NOMO-1 (cell line): ENCODE results near the gene ADGRF5.

Experiments
- DNase-seq, 2 experiments: peaks; one replicate each; lab custom pipeline; 2025; ENCODE audit not compliant: unreplicated experiment in 2 of 2; lab: John Stamatoyannopoulos, UW

ADGRF5 gene

DNA sequence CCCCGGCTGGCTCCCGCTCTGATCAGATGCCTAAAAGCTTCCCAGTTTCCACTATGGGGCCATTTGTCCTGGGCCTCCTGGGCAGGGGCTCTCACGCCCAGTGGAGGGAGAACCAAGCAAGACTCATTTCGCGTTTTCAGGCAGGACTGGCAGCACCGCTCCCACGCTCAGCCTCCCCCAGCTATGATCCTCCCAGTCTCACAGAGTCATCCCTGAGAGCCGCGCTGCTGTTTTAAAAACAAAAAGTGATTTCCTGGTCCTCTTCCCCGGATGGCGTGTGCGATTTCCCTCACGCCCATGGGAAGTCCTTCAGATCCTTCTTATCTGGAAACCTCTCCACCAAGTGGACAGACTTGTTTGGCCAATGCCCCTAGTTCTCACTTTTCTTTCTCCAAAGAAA, at the start of gene ADGRF5:
ADGRF5 (minus strand) TSS at position 208 of the 400 bp plus-strand sequence. CDS start 15,176 bp downstream, outside the sequence.
- no peak for DNase-seq

DNA sequence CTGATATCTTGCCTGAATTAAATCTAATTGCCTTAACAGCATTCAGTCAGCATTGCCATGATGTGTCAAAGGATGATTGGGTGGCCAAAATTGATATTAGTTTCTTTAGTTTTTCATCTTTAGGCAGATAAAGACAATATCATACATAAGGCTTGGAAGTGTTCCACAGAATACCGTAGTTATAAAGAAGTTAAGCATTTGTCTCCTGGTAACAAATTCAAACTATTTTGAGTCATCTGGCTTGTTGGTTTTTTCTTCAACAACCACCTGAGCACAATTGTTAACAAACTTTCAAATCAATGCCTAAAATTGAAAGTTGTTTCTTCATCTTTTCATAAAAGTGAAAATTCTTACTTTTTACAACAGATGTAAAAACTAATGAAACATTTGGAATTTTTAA, 47.5 kb upstream of the ADGRF5 start:
- no peak for DNase-seq

GRCh38 chr6:46967826-46968349, 46.1 kb upstream of the ADGRF5 start:
- no peak for DNase-seq

DNA sequence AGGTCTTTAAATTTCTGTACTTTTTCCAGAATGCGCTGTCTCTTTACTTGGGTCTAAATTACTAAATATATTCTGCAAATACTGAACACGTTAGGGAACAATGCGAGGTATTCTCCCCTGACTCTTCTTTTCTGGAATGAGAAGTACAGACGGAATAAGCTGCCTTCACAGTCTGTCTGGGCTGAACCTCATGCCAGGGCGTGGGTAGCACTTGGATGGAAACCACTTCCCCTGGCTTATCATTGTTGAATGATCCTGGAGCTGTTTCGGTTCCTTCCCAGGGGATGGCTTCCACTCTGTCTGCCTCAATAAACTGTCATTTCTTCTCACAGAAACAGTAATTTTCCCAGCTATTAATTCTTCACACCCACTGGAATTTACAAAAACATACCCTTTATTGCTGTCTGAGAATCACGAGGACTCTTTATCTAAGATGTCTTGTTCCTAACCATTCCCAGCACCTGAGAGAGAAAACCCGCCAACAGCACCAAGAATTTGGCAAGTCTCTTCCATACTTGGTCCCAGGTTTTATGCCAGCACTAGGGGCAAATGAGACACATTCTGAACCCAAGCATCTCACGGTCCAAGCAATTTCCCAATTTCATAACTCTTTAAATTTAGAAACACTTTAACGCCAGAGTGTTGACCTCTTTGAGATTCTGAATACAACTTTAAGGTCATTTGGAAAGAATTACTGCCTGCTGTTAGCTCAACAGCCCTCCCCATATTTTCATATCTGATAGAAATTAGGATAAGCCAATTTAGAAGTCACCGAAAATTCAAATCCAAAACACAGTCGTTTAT, 43.2 kb upstream of the ADGRF5 start:
- DNase-seq = no peak

DNA sequence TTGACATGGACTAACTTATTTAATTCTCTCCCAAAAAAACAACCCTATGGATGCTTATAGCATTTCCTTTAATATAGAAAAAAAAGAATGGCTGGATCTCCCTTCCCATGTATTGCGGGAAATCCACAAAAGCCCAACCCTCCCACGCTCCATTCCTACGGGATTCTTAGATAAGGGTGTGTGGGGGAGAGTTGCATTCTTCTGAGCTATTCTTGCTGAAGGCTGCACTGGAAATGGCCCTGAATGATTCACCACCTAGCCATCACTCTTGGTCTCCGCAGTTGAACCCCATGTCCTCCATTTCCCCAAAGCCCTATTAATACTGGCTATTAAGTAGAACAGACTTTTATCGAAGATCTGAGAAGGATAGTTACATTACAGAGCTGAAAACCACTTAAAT, 41.9 kb upstream of the ADGRF5 start:
- DNase-seq = no peak

- no peak for DNase-seq
Measured at GRCh38 chr6:46963039-46963438, 41.3 kb upstream of the ADGRF5 start.

GRCh38 chr6:46961711-46962110, 40.0 kb upstream of the ADGRF5 start:
- no peak for DNase-seq

DNA sequence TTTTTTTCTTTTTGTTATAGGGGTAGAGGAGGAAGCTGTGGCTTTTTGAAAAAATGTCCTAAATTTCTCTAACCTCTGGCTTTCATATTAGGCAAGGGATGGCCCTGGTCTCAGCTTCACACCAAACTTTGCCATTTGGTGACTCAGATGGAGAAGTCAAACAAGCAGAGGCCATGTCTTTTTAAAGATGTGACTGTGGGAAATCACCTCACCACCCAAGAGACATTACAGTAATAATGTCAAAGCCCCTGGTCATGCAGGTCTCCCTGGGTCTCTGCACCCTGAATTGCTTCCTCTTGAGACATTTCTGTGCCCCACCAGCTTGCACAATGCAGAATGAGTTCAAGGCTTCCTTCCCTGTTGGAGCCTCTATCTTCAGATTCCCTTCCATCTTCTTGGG, 39.5 kb upstream of the ADGRF5 start:
- peak; percentile 9 to 39 for DNase-seq

GRCh38 chr6:46959419-46959818, 37.7 kb upstream of the ADGRF5 start:
- DNase-seq = no peak

DNA sequence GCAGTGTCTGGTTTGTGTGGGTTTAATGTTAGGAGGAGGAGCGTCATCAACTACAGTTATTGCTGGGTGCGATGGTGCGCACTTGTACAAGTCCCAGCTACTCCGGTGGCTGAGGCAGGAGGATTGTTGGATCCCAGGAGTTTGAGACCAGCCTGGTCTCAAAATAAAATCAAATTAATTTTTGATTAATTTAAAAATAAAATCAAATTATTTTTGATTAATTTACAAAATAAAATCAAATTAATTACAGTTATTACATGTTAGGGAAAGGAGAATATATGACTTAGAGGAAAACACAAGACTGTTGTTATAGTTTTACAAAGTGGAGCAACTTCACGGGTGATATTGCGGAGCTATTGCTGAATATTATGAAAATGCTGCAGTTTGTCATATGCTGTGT, 34.7 kb upstream of the ADGRF5 start:
- no peak for DNase-seq

DNA sequence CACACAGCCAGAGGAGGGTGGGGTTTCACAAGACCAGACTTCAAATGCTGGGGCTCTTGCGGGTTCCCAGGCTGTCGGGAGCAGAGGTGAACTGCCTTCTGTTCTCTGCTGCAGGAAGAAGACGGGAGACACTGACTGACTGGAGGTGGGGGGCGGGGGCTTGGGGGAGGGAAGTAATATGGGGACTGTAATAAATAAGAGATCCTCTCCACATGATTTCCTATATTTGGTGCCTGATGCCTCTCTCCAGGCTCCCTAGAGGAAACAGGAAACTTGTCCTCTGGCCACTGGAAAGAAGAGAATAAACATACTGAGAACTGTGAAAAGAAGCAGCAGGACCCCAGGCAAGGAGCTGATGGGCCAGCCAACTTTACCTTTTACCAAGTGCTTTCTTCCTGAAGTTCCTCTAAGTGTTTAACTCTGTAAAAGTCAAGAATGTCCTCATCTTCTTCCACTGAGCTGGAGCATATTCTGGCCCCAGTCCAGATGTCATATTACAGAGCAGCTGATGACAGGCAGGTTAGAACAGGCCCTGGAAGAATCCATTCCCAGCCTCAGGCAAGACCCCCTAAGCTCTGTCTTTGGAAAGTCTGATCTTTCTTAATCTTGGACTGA, 33.2 kb upstream of the ADGRF5 start:
- no peak for DNase-seq

DNA sequence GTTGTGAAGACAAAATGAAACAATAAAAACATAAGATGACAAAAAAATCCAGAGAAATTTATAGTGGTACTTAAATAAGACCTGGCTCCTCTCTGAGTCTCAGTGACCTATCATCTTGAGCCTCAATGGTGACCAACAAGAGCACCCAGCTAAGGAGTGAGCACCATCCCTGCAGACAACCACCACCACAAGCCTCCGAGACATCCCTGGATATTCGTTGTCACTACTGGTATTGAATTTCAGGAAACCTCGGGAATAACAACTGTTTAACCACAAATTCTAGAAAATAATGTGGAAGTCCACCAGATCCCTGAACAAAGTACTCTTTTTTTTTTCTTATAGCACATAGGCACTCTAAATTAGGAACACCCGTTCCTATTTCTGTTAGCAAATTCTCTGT, 32.2 kb upstream of the ADGRF5 start:
- no peak for DNase-seq

- DNase-seq = no peak
Measured at GRCh38 chr6:46949632-46950280, 28.0 kb upstream of the ADGRF5 start.

GRCh38 chr6:46948699-46949098, 27.0 kb upstream of the ADGRF5 start:
- DNase-seq = no peak

DNA sequence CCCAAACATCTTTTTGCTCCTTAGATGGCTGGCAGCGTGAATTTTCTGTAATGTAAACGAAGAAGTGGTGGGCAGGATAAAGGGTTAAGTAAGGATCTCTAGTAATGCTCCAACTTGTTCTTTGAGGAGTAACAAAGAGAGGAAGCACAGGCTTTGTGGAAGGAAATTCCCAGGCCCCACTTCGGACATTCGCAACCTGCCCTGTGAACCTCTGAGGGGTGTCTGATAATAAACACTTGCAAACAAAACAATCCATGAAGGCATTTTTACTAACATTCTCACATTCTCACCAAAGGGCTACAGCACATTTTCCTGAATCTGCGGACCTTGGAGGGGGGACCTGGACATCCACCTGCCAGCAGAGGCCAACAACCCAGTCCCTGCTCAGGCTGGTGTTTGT, 25.8 kb upstream of the ADGRF5 start:
- no peak for DNase-seq

DNA sequence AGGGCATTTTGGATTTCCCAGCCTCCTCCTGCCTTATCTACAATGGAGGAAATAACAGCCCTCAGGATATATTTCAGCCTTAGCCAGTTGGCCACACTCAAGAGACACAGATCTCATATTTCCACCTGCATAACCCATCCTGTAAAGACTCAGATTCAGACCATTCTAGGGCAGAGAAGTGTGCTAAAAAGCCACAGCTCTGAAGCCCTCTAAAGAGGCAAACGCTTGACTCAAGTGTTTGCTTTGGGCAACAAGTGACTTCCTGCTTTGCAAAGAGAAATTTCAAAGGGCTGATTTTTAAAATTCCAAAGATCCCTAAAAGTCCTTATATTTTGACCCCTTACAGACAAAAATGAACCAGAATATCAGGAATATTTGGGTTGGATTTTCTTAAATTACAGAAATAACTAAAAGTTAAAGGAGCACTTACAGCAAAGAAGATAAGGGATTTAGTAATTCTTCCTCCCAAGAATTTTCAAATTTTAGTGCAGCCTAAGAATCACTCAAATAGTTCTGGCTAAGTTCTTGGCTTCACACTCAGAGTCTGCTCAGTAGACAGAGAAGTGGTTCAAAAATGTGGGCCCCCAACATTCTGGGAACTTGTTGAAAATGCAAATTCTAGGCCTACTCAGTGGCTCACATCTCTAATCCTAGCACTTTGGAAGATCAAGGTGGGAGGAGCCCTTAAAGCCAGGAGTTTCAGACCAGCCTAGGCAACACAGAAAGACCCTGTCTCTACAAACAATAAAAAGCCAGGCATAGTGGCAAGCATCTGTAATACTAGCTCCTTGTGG, 18.9 kb upstream of the ADGRF5 start:
- DNase-seq = no peak

- DNase-seq = no peak
Measured at GRCh38 chr6:46937642-46938041, 15.9 kb upstream of the ADGRF5 start.

- DNase-seq = no peak
Measured at GRCh38 chr6:46935687-46936086, 13.9 kb upstream of the ADGRF5 start.

- no peak for DNase-seq
Measured at GRCh38 chr6:46933751-46934150, 12.0 kb upstream of the ADGRF5 start.

DNA sequence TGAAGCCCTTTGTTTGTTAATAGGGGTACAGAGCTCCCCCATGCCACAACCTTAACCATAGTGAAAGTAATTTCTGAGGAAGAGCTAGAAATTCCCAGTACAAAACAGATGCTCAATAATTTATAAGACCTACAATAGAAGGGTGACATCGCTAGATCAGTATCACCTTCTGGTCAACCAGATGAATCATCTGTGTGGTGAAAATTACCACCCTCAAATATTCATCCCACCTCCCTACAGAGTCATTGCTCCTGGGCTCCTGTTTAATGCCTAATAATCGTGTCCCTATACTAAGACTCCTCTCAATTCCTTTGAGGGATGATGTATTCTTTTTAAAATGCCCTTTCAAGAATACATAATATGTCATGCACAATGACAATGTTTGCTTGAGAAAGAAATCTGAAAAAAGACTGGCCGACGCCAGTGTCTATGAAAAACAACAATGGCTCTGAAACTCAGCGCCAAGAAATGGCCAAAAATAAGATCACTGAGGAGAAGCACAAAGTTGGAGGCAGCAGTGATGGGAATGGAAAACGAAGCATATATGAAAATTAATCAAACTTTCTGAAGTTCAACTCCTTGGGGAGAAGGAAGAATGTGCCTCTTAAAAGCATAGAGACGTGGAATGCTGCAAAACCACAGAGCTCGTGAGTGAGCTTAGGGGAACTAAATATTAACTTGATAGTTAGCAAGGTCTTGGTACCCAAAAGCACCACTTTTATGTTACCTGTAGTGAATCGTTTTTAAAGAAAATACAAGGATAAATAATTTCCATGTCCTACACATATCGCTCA, 11.0 kb upstream of the ADGRF5 start:
- no peak for DNase-seq
